Stimulated activated CD4-positive, alpha-beta T cell treated with anti-CD3 and anti-CD28 coated beads, Interleukin-1b, Interleukin-23, amount 100 ng/mL, for 48 hours (primary cell): ENCODE results near the gene SPATA18.
A peak's percentile ranks its signal among the peaks of the same experiment; 100 is the strongest.

Experiments
- DNase-seq: peaks from one replicate; pipeline ENCODE4 v3.0.0-alpha.2; 2020

Gene SPATA18, protein sequence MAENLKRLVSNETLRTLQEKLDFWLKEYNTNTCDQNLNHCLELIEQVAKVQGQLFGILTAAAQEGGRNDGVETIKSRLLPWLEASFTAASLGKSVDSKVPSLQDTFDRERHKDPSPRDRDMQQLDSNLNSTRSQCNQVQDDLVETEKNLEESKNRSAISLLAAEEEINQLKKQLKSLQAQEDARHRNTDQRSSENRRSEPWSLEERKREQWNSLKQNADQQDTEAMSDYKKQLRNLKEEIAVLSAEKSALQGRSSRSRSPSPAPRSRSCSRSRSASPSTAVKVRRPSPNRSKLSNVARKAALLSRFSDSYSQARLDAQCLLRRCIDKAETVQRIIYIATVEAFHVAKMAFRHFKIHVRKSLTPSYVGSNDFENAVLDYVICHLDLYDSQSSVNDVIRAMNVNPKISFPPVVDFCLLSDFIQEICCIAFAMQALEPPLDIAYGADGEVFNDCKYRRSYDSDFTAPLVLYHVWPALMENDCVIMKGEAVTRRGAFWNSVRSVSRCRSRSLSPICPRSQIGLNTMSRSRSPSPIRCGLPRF

DNA sequence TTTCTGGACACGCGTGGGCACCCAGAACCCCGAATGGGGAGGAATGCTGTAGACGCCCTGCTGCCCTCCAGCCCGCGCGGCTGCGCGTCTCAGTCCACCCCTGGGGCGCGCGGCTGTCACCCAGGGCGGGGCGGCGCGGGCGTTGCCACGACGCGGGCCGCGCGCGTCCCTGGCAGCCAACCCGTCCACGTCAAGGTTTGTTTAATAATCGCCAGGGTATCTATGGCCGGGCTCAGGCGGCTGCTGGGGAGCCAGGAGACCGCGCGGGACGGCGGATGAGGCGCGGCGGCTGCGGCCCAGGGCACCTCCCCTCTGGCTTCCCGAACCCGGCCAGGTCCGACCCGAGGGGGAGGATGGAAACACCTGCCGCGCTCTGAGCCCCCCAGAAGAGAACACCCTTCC is at the start of gene SPATA18:
TSS of gene SPATA18 (plus strand) at position 92 of the 402 bp plus-strand sequence. CDS start 401 bp downstream, outside the sequence.
- DNase-seq: no peak

DNA sequence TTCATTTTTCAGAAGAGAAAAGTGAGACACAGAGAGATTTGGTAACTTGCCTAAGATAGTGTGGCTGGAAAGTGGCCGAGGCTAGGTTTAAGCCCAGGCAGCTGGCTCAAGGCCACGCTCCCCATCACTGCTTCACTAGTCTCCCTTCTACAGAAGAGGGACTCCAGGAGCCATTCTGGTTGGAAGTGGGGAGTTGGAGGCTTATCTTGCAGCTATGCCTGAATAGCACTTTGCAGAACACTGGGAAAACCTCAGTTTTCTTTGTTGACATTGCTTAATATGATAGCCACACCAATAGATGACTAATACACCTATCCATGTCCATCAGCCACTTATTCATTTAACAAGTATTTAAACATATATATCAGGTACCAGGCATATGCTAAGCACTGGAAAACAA is 49.5 kb upstream of the SPATA18 start:
- no peak for DNase-seq

DNA sequence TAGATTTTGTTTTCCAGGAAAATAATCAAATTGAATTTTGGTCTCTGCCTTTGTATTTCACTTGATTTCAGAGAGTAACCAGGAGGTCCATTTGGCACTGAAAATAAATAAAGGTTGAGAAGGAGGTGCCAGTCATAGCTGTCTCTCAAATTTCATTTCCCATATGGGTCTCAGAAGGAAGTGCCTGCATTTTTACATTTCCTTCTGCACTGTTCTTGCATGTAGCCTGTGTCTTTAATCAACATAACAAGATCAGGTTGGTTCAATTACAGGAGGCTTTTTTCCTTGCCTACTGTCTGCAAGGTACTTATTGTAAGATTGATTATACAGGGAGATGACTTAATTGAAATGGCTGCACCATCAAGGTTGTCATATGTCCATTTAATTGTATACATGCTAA is 46.7 kb upstream of the SPATA18 start:
- DNase-seq: no peak

DNA sequence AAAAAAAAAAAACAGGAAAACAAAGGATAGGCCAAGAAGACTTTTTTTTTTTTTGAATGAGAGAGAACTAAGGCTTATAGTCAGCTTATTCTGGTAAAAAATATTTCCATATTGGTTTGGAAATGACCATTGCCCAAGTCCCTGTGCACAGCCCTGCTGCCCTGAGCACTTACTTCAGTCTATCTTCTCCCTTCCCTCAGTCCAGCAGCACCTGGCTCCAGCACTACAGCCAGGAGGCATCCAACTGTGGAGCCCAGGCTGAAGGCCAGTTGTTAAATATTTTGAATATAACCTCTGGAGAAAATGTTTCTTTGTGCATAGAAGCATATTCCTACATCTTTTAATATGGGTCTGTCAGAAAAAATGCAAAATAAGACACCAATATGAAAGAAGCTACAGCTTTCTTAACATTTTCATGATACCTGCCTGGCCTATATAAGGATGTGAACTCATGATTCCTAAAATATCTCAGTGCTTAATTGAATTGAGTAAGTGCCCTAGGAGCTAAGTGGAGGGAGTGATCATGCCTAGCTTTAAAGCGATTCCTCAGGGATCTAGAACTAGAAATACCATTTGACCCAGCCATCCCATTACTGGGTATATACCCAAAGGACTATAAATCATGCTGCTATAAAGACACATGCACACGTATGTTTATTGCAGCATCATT is 45.4 kb upstream of the SPATA18 start:
- DNase-seq: no peak

DNA sequence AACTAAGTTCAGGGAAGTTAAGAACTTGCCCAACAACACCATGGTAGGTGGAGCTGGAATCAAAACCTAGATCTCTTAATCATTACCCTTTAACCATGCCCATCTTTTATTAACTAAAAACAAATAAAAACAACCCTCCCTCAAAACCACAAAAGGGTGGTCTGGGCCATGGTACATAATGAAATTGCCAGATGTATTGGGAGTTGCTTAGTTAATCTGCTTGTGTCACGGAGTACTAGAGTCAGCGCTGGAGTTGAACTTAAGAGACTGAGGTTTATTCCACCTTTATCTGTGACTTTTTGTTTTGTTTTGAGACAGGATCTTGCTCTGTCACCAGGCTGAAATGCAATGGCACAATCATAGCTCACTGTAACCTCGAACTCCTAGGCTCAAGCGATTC is 44.2 kb upstream of the SPATA18 start:
- no peak for DNase-seq

DNA sequence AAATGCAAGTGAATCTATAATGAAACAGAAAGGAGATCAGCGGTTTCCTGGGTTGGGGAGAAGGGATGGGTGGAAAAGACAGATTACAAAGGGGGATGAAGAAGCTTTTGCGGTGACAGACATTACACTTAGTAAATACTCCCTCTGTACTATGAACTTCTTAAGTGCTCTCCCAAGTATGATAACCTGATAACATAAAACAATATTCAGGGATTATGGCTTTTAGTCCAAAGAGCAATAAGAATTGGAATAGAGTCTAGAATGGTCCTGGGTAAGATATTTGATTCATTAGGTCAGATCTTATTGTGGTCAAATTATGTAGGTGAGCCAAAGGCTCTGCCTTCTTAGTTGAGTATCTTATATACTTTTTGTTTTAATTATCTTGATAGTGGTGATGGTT is 40.1 kb upstream of the SPATA18 start:
- DNase-seq: no peak

DNA sequence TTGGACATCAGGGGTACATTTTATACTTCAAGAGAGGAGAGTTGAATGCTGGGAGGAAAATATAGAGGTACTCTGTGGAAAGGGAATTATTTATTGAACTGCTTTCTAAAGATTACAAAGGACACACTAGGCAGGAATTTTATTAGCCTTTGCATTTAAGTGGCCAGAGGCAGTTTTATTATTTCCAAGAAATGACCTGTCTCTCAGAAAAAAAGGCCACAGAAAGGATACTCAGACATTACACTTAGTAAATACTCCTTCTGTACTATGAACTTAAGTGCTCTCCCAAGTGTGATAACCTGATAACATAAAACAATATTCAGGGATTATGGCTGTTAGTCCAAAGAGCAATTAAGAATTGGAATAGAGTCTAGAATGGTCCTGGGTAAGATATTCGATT is 38.5 kb upstream of the SPATA18 start:
- DNase-seq: no peak

DNA sequence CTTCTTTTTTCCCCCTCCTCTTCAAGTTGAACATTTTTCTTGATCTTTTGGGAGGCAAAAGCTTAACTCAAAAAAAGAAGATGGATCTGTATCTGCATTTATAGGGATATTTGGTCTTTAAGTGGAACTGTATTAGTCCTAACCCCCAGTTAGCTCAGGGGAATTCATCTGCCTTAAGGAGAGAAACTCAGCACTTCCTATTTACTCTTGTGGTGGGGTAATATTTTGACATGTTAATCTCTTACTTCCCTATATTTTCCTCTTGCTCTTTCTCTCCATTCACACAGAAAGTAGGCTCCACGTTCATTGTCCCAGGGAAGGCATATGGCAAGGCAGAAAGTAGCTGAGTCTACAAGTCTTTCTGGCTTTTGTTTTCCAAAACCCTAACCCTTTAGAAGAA is 36.2 kb upstream of the SPATA18 start:
- DNase-seq: no peak

DNA sequence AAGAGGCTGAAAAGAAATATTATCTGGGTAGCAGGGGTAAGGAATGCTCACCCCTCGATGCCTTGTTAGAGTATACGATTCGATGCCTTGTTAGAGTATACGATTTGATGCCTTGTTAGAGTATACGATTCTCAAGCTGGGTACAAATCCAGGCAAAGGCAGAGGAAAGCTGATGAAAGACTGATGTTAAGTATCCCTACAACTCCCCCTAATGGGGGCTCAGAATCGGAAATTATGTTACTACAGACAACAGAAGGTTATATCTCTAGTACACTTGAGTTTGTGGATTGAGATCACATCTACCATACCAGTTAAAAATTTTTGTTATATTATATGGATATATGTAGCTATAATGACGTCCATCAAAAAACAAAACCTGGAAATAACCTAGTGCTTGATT is 35.7 kb upstream of the SPATA18 start:
- no peak for DNase-seq

DNA sequence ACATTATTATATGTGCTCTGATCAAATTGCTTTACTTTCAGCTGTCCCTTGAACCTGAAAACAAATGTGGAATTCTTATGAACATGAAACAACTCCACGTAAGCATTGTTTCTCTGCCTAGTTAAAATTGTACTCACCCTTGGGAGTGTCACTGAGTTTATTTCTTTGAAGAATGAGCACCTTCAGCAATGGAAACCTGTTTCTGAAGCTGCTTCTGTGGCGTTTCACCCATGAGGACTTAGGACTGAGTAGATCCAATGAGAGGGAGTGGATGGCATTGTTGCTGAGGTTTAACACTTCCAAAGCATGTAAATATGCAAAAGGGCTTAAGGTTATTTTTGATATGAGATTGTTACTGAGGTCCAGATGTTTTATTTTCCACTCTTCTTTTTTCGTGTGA is 34.1 kb upstream of the SPATA18 start:
- DNase-seq: no peak

DNA sequence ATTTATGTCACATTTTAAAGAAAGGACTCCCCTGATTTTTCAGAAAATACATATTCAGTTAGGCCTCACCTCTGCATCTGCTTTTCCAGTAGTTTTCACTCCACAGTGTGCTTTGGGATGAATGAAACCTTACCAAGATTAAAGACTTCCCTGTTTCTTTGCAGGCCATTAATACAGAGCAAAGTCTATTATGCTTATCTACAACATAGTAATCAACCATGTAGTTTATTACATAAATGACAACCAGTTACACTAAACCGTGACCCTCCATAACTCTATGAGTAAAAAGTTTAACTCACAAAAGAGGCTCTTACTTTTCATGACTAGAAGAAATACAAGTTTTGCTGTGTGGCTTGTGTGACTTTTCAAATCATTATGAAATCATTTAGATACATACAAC is 33.3 kb upstream of the SPATA18 start:
- no peak for DNase-seq

DNA sequence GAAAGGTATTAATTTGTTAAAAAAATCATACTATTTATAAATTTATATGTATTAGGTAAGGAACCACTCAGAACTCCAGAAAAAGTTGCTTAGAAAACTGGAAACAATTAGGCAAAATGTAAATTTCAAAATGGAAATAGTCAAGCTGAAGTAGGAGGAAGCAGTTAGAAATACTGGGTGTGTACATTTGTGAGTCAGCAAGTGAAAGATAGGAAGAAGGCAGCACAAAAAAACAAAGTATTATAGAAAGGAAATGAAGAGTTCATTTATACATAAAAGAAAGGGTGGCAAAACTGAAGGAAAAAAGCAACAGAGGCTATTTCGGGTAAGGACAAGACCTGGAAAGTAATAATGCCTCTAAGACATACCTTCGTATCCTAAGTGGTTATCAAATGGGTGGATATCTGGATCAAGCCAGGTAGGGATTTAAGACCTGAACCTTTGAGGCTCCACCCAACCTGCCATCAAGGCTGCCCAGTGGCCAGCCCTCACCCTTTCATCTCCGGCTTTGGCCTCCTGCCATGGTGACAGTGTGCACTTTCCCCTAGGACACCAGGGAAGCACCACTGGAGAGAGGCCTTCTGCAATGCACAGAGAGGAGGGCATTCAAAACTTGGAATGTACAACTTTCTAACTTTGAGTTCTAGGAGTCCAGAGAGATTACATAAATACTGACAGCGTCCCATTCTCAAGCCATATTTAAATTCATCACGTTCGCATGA is 31.0 kb upstream of the SPATA18 start, which contains the start of gene LRRC66:
TSS of gene LRRC66 (minus strand) at position 428 of the 722 bp plus-strand sequence. CDS start 2,750 bp downstream, outside the sequence.
- DNase-seq: no peak

DNA sequence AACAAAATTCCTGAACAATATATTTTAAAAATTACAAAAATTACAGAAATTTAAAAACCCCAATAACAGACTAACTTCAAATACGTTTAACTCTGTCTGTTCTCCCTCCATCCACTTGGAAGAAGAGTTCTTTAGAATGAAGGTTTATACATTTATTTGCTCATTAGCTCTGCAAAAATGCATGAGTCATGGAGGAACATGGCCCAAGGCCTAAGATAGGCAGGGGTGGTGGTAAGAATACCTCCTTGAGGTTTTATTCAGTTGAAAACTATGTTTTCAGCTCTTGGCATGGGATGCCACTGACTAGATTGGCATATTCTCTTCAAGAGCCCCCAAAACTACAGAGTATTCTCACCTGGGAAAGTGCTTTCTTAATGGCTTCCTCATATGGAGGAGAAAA is 22.1 kb upstream of the SPATA18 start:
- no peak for DNase-seq

DNA sequence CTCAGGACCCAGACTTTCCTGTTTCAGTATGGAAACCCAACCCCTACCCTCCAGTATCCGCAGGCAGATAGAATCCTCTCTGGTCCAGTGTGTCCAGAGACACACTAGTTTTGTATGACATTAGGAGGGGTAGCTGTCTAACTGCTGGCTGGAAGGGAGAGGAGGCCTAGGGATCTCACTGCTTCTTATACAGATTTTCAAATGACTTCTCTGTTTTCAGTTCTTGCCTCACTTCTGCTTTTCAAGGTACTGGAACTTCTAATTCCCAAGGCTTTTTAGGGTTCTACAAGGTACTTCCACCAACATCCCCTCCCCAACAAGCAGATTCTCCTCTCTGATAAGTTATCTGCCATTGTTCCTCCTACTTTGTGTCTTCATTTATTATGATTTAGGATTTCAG is 19.1 kb upstream of the SPATA18 start:
- DNase-seq: no peak

DNA sequence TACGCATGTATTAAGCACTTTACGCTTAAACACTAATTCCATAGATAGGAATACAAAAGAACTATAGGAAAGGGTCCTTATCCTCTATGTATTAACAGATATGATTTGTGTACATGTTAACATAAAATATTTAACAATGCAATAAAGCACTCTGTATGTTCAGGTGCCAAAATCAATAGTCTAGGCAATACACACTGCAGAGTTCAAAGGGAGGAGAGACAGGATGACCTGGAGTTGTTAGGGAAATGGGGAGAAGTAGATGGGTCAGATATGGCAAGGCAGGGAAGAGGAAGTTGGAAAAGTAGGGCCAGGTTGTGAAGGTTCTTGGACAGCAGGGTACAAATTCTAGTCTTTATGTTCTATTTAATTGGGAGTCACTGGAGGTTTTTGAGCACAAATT is 15.9 kb upstream of the SPATA18 start:
- DNase-seq: no peak

DNA sequence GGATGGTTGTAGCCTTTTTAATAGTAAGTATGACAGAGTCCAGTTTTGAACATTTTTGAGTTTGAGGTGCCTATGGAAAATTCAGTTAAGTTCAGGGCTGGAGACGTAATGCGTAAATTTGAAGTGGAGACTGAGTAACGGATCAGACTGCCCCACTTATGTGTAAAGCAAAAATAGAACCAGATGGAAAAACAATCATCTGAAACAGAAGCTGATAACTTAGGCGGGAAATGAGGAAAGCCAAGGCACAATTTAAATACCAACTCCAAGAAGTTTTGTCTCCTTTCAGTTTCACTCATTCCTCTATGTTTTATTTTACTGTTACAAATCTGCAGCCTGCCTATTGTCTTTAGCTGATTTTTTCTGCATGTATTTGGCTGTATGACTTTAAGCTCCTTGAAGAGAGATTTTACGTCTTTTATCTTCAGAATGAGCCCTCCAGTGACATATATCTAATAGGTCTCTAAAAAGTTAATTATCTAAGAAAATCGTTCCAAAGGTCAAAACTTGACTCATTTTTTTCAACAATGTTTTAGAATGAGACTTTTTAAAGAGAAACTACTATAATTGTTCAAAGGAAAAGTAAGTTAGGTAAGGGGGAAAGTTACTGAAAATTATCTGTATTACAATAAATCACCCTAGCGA is 14.1 kb upstream of the SPATA18 start:
- no peak for DNase-seq

DNA sequence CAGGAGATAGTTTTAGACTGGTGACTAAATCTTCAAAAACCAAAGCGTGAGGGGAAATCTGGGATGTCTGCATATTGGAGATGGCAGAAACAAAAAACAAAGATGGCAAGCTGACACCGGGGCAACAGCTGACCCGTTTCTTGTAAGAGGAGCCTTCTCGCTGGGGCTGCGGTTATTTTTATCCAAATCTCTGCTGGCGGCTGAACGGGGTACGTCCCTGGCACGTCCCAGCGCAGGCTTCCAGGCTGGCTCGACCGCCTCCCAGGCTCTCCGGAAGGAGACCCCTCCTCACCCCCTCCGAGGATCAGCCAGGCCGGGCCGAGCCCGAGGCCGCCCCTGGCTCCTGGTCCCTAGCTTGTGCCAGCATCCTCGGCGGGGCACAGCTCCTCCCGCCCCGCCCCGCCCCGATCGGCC is 13.4 kb upstream of the SPATA18 start:
- peak; percentile 7 for DNase-seq

DNA sequence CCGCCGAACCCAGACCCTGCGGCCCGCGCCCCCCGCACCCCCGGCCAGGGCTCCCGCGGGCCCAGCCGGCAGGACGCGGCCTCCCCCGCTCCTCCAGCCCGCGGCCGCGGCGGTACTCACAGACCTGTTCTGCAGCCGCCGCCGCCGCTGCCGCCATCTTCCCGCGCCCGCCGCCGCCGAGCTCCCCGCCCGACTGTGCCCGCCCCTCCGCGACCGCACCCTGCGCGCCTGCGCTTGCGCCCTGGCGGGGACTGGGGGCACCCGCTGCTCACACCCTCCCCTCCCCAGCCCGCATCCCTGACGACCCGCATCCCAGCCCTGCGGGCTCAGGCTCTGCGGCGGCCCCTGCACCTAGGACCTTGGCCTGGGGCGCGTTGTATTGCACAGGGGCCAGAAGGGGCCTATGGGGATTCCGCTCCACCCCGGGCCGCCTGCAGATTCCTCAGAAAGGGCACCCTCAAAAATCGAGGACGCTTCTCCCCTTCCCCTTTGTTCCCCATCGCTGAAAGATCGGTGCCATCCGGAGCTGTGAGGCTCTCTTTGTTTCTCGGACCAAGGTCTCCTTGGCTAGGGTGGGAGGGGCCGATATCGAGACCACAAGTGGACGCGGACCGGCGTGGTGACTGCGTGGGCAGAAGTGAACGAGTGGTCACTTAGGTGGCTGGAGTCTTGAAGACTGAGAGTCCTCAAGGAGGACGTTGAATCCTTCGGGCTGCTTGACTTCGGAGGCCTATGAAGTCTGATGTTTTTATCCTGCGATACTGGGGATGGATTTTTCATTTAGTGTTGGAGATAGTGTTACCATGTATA is 12.8 kb upstream of the SPATA18 start, which contains the start of gene SGCB:
TSS of gene SGCB (minus strand) at position 197 of the 810 bp plus-strand sequence. CDS start at position 157, 40 bp downstream.
- peak; percentile 68 for DNase-seq

DNA sequence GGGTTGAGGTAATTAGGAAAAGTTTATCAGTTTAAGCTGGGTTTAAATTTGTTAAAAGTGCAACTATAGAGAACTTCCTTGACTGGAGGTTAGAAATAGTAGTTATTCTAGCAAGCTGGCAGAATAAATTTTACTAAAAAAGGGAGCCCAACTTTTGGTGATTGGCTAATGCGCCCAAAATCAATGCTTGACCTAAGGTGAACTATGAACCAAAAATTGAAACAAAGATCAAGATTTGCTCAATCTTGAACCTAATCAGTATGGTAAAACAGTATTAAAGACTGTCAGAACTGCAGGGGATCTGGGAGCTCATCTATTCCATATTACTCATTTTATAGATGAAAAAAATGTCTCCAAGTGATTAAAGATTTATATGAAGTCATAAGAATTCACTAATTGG is 6.1 kb upstream of the SPATA18 start:
- no peak for DNase-seq

DNA sequence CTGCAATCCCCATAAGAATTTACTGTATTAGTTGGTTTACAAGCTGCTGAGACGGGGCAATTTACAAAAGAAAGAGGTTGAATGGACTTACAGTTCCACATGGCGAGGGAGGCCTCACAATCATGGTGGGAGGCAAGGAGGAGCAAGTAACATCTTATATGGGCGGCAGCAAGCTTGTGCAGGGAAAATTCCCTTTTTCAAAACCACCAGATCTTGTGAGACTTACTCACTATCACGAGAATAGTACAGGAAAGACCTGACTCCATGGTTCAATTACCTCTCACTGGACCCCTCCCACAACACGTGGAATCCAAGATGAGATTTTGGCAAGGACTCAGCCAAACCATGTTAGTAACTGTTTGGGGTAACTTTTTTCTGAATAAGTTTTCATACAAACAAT is 1.8 kb upstream of the SPATA18 start:
- no peak for DNase-seq

DNA sequence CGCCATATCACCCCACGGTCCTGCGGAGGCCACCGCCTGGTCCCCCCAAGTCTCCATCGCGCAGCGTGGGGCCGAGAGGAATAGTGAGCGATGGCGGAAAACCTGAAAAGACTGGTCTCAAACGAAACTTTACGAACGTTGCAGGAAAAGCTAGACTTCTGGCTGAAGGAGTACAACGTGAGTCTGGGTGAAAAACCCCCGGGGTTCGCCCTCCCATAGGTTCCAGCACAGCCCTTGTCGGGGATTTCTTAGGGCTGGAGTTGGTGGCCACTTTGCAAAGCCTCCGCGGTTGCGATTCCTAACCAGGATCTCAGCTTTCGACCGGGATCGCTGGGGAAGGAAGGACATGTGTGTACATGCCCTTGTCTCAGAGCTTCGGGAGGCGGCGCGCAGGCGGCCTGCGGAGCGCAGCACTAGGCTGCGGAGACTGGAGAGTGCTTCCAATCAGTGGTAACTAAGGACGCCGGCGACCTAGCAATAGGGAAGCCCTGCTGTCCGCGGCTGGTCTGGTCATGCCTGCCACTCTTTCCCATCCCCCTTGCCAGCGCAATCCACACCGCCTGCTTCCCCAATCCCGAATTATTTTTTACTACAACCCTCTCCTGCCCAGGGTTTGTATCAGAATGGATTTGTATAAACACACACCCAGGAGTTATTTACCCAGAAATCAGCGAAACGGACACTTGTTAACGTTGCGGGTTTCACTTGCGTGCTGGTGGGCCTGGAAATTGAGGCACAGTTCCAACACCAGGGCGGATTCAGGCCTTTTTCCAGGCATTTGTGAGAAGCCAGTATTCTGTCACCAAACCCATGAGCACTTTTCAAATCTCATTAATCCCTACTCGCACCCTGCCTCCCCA is 741 bp downstream of the SPATA18 start:
- no peak for DNase-seq
